AG10803 (cell line): ENCODE data around the gene RRP36.

Experiments
- DNase-seq: peaks from one replicate; pipeline ENCODE4 v3.0.0; 2010; ENCODE audit warnings: low read depth
- H3K4me3 ChIP-seq: 2 replicates; pipeline ENCODE4 v1.5.1; 2011; ENCODE audit warnings: mild to moderate bottlenecking, low read length, control low read depth
- CTCF ChIP-seq: conservative IDR thresholded peaks from 2 replicates; pipeline ENCODE4 v1.5.1; 2011; ENCODE audit warnings: mild to moderate bottlenecking, low read length, control low read depth, inconsistent platforms

The RRP36 gene

GRCh38 chr6:43050981-43051380 lies 29.6 kb downstream of the RRP36 start:
- no peak for TF ChIP-seq CTCF
- no peak for DNase-seq
- H3K4me3 ChIP-seq = no peak overlapping the region

GRCh38 chr6:43052225-43052841 lies 30.9 kb downstream of the RRP36 start:
- DNase-seq = no peak
- peak overlapping the region; percentile 93 for H3K4me3 ChIP-seq

GRCh38 chr6:43052842-43053544 lies 31.6 kb downstream of the RRP36 start:
- DNase-seq = no peak
- peak overlapping the region; percentile 93 for H3K4me3 ChIP-seq
- no peak for TF ChIP-seq CTCF

More at GRCh38 chr6:43052225-43052841, 30.9 kb downstream of the RRP36 start:
- TF ChIP-seq CTCF = no peak

- TF ChIP-seq CTCF = no peak
- DNase-seq = peak; percentile 95
- H3K4me3 ChIP-seq = peak within 1 kb of the TSS; percentile 93
Observed at GRCh38 chr6:43053545-43054205, 32.3 kb downstream of the RRP36 start, which contains the start of gene CUL7. Gene CUL7, minus strand, starts transcription at chr6:43053851. Its CDS starts 1,063 bp downstream, at chr6:43052788.

GRCh38 chr6:43054206-43054943 lies 33.0 kb downstream of the RRP36 start:
- no peak for DNase-seq
- TF ChIP-seq CTCF = no peak
- peak overlapping the region; percentile 93 for H3K4me3 ChIP-seq

GRCh38 chr6:43055966-43056365 lies 34.5 kb downstream of the RRP36 start:
- no peak for DNase-seq
- TF ChIP-seq CTCF = no peak

More at GRCh38 chr6:43055966-43056365, 34.5 kb downstream of the RRP36 start:
- no peak overlapping the region for H3K4me3 ChIP-seq
